Measurements from ENCODE around the gene KIAA1549. TPM values are rescaled to one million over a fixed set of nuclear protein-coding genes. Genes with fewer than 3 reads are reported as not detected.

The KIAA1549 gene
- total RNA-seq, 1 donor from 2014 or later: 1.9 TPM

- no peak for DNase-seq (ENCODE audit: low read depth in 2 of 2)
Observed at GRCh38 chr7:138907850-138908249, 73.3 kb downstream of the KIAA1549 start.

GRCh38 chr7:138907201-138907847, 73.9 kb downstream of the KIAA1549 start:
- DNase-seq (ENCODE audit: low read depth in 2 of 2): no peak

GRCh38 chr7:138903859-138904435, 77.2 kb downstream of the KIAA1549 start:
- no peak for DNase-seq (ENCODE audit: low read depth in 2 of 2)

GRCh38 chr7:138903186-138903820, 77.9 kb downstream of the KIAA1549 start:
- no peak for DNase-seq (ENCODE audit: low read depth in 2 of 2)

GRCh38 chr7:138902161-138902560, 79.0 kb downstream of the KIAA1549 start:
- DNase-seq (ENCODE audit: low read depth in 2 of 2): no peak

GRCh38 chr7:138900035-138900828, 81.0 kb downstream of the KIAA1549 start:
- DNase-seq (ENCODE audit: low read depth in 2 of 2): no peak

- no peak for DNase-seq (ENCODE audit: low read depth in 2 of 2)
Observed at GRCh38 chr7:138898802-138899201, 82.4 kb downstream of the KIAA1549 start.

GRCh38 chr7:138898255-138898654, 82.9 kb downstream of the KIAA1549 start:
- DNase-seq (ENCODE audit: low read depth in 2 of 2): peak; percentile 60 to 71

GRCh38 chr7:138895679-138896078, 85.5 kb downstream of the KIAA1549 start:
- no peak for DNase-seq (ENCODE audit: low read depth in 2 of 2)

- DNase-seq (ENCODE audit: low read depth in 2 of 2): no peak
Observed at GRCh38 chr7:138893258-138893657, 87.9 kb downstream of the KIAA1549 start.

- DNase-seq (ENCODE audit: low read depth in 2 of 2): no peak
Observed at GRCh38 chr7:138892812-138893211, 88.4 kb downstream of the KIAA1549 start.

GRCh38 chr7:138892006-138892630, 89.1 kb downstream of the KIAA1549 start:
- DNase-seq (ENCODE audit: low read depth in 2 of 2): peak in 1 of 2 donors; percentile 22

- DNase-seq (ENCODE audit: low read depth in 2 of 2): no peak
Observed at GRCh38 chr7:138891446-138891810, 89.8 kb downstream of the KIAA1549 start.

GRCh38 chr7:138890499-138891445, 90.4 kb downstream of the KIAA1549 start:
- peak; percentile 23 to 35 for DNase-seq (ENCODE audit: low read depth in 2 of 2)

GRCh38 chr7:138889582-138890498, 91.3 kb downstream of the KIAA1549 start:
- peak in 1 of 2 donors; percentile 16 for DNase-seq (ENCODE audit: low read depth in 2 of 2)

GRCh38 chr7:138887872-138888656, 93.1 kb downstream of the KIAA1549 start:
- no peak for DNase-seq (ENCODE audit: low read depth in 2 of 2)

GRCh38 chr7:138887085-138887710, 94.0 kb downstream of the KIAA1549 start:
- DNase-seq (ENCODE audit: low read depth in 2 of 2): no peak

GRCh38 chr7:138886501-138886917, 94.7 kb downstream of the KIAA1549 start:
- peak; percentile 69 to 76 for DNase-seq (ENCODE audit: low read depth in 2 of 2)
